Measurements from ENCODE around the gene PCDHGA12. TPM values are rescaled to one million over a fixed set of nuclear protein-coding genes. Genes with fewer than 3 reads are reported as not detected.

PCDHGA12 gene
- total and polyA plus RNA-seq, 2 experiments from 2014 or later = 0.68 to 3.5 TPM

DNA sequence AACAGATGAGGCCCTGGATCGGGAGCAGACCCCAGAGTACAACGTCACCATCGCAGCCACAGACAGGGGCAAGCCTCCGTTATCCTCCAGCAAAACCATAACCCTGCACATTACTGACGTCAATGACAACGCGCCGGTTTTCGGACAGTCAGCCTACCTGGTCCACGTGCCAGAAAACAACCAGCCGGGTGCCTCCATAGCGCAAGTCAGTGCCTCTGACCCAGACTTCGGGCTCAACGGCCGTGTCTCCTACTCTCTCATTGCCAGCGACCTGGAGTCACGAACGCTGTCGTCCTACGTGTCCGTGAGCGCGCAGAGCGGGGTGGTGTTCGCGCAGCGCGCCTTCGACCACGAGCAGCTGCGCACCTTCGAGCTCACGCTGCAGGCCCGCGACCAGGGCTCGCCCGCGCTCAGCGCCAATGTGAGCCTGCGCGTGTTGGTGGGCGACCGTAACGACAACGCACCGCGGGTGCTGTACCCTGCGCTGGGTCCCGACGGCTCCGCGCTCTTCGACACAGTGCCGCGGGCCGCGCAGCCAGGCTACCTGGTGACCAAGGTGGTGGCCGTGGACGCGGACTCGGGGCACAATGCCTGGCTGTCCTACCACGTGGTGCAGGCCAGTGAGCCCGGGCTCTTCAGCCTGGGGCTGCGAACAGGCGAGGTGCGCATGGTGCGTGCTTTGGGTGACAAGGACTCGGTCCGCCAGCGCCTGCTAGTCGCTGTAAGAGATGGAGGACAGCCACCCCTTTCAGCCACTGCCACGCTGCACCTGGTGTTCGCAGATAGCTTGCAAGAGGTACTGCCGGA lies 11.0 kb upstream of the PCDHGA12 start:
- H3F3A ChIP-seq (replicated peaks; ENCODE audit: low read depth) = no peaks in the 10 kb centered on the region
- H3K4me1 ChIP-seq (ENCODE audit: insufficient read depth) = no peaks in the 10 kb centered on the region
- H3K27me3 Mint-ChIP-seq (ENCODE audit: insufficient read depth, low read depth, poor library complexity) = peaks cover 35% of the 10 kb centered on the region
- DNase-seq (ENCODE audit: low spot score) (no peak), ATAC-seq (no peak)
- H3K36me3 Mint-ChIP-seq (ENCODE audit: low read depth) = peaks cover 78% of the 10 kb centered on the region
- no peaks in the 10 kb centered on the region for H4K20me1 ChIP-seq (replicated peaks; ENCODE audit: insufficient read depth)
- no peaks in the 10 kb centered on the region for H3K36me3 ChIP-seq (ENCODE audit: insufficient read depth)
- H3K9me2 ChIP-seq (ENCODE audit: insufficient read depth) = no peaks in the 10 kb centered on the region
- peaks cover 13% of the 10 kb centered on the region for H3K4me1 Mint-ChIP-seq
- no peak overlapping the region for H3K27ac Mint-ChIP-seq
- H3K4me3 Mint-ChIP-seq = peak overlapping the region; percentile 85; the same call in 2 of the 3 replicates
- H3K9me3 Mint-ChIP-seq = peaks cover 77% of the 10 kb centered on the region
- H2AFZ ChIP-seq = no peak overlapping the region
- no peak overlapping the region for H3K4me2 ChIP-seq
- peaks cover 20% of the 10 kb centered on the region for H3K27me3 ChIP-seq (ENCODE audit: insufficient read depth)
- H3K27ac ChIP-seq (ENCODE audit: low read depth) = no peak overlapping the region
- H3K79me2 ChIP-seq (replicated peaks; ENCODE audit: insufficient read depth) = no peaks in the 10 kb centered on the region; the same call in 1 of the 2 replicates
- H3K4me3 ChIP-seq = no peak overlapping the region
- TF ChIP-seq, protein P1, sequence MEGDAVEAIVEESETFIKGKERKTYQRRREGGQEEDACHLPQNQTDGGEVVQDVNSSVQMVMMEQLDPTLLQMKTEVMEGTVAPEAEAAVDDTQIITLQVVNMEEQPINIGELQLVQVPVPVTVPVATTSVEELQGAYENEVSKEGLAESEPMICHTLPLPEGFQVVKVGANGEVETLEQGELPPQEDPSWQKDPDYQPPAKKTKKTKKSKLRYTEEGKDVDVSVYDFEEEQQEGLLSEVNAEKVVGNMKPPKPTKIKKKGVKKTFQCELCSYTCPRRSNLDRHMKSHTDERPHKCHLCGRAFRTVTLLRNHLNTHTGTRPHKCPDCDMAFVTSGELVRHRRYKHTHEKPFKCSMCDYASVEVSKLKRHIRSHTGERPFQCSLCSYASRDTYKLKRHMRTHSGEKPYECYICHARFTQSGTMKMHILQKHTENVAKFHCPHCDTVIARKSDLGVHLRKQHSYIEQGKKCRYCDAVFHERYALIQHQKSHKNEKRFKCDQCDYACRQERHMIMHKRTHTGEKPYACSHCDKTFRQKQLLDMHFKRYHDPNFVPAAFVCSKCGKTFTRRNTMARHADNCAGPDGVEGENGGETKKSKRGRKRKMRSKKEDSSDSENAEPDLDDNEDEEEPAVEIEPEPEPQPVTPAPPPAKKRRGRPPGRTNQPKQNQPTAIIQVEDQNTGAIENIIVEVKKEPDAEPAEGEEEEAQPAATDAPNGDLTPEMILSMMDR (conservative IDR thresholded peaks at IDR 0.05; ENCODE audit: low read depth in 2 of 2) = no peak
- TF ChIP-seq, protein P2, sequence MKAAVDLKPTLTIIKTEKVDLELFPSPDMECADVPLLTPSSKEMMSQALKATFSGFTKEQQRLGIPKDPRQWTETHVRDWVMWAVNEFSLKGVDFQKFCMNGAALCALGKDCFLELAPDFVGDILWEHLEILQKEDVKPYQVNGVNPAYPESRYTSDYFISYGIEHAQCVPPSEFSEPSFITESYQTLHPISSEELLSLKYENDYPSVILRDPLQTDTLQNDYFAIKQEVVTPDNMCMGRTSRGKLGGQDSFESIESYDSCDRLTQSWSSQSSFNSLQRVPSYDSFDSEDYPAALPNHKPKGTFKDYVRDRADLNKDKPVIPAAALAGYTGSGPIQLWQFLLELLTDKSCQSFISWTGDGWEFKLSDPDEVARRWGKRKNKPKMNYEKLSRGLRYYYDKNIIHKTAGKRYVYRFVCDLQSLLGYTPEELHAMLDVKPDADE (IDR thresholded peaks at IDR 0.05) = no peak
- TF ChIP-seq, protein P3, sequence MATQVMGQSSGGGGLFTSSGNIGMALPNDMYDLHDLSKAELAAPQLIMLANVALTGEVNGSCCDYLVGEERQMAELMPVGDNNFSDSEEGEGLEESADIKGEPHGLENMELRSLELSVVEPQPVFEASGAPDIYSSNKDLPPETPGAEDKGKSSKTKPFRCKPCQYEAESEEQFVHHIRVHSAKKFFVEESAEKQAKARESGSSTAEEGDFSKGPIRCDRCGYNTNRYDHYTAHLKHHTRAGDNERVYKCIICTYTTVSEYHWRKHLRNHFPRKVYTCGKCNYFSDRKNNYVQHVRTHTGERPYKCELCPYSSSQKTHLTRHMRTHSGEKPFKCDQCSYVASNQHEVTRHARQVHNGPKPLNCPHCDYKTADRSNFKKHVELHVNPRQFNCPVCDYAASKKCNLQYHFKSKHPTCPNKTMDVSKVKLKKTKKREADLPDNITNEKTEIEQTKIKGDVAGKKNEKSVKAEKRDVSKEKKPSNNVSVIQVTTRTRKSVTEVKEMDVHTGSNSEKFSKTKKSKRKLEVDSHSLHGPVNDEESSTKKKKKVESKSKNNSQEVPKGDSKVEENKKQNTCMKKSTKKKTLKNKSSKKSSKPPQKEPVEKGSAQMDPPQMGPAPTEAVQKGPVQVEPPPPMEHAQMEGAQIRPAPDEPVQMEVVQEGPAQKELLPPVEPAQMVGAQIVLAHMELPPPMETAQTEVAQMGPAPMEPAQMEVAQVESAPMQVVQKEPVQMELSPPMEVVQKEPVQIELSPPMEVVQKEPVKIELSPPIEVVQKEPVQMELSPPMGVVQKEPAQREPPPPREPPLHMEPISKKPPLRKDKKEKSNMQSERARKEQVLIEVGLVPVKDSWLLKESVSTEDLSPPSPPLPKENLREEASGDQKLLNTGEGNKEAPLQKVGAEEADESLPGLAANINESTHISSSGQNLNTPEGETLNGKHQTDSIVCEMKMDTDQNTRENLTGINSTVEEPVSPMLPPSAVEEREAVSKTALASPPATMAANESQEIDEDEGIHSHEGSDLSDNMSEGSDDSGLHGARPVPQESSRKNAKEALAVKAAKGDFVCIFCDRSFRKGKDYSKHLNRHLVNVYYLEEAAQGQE (IDR thresholded peaks at IDR 0.05; ENCODE audit: unreplicated experiment) = no peak
- TF ChIP-seq EZH2phosphoT487 (IDR thresholded peaks at IDR 0.05; ENCODE audit: unreplicated experiment) (no peak), NANOG (IDR thresholded peaks at IDR 0.05; ENCODE audit: borderline replicate concordance) (no peak), CREB1 (CRISPR knock-in tag; IDR thresholded peaks at IDR 0.05; ENCODE audit: low read depth) (no peak), ZNF331 (CRISPR knock-in tag; IDR thresholded peaks at IDR 0.05; ENCODE audit: low read depth) (no peak), POLR2AphosphoS5 (IDR thresholded peaks at IDR 0.05; ENCODE audit: low read depth) (no peak), JUNB (IDR thresholded peaks at IDR 0.05; ENCODE audit: unreplicated experiment) (no peak), STAT1 (IDR thresholded peaks at IDR 0.05; ENCODE audit: unreplicated experiment) (no peak), ZNF114 (CRISPR knock-in tag; IDR thresholded peaks at IDR 0.05) (no peak), EZH2 (IDR thresholded peaks at IDR 0.05; ENCODE audit: low read depth, unreplicated experiment) (no peak)
- TF ChIP-seq, protein P4, sequence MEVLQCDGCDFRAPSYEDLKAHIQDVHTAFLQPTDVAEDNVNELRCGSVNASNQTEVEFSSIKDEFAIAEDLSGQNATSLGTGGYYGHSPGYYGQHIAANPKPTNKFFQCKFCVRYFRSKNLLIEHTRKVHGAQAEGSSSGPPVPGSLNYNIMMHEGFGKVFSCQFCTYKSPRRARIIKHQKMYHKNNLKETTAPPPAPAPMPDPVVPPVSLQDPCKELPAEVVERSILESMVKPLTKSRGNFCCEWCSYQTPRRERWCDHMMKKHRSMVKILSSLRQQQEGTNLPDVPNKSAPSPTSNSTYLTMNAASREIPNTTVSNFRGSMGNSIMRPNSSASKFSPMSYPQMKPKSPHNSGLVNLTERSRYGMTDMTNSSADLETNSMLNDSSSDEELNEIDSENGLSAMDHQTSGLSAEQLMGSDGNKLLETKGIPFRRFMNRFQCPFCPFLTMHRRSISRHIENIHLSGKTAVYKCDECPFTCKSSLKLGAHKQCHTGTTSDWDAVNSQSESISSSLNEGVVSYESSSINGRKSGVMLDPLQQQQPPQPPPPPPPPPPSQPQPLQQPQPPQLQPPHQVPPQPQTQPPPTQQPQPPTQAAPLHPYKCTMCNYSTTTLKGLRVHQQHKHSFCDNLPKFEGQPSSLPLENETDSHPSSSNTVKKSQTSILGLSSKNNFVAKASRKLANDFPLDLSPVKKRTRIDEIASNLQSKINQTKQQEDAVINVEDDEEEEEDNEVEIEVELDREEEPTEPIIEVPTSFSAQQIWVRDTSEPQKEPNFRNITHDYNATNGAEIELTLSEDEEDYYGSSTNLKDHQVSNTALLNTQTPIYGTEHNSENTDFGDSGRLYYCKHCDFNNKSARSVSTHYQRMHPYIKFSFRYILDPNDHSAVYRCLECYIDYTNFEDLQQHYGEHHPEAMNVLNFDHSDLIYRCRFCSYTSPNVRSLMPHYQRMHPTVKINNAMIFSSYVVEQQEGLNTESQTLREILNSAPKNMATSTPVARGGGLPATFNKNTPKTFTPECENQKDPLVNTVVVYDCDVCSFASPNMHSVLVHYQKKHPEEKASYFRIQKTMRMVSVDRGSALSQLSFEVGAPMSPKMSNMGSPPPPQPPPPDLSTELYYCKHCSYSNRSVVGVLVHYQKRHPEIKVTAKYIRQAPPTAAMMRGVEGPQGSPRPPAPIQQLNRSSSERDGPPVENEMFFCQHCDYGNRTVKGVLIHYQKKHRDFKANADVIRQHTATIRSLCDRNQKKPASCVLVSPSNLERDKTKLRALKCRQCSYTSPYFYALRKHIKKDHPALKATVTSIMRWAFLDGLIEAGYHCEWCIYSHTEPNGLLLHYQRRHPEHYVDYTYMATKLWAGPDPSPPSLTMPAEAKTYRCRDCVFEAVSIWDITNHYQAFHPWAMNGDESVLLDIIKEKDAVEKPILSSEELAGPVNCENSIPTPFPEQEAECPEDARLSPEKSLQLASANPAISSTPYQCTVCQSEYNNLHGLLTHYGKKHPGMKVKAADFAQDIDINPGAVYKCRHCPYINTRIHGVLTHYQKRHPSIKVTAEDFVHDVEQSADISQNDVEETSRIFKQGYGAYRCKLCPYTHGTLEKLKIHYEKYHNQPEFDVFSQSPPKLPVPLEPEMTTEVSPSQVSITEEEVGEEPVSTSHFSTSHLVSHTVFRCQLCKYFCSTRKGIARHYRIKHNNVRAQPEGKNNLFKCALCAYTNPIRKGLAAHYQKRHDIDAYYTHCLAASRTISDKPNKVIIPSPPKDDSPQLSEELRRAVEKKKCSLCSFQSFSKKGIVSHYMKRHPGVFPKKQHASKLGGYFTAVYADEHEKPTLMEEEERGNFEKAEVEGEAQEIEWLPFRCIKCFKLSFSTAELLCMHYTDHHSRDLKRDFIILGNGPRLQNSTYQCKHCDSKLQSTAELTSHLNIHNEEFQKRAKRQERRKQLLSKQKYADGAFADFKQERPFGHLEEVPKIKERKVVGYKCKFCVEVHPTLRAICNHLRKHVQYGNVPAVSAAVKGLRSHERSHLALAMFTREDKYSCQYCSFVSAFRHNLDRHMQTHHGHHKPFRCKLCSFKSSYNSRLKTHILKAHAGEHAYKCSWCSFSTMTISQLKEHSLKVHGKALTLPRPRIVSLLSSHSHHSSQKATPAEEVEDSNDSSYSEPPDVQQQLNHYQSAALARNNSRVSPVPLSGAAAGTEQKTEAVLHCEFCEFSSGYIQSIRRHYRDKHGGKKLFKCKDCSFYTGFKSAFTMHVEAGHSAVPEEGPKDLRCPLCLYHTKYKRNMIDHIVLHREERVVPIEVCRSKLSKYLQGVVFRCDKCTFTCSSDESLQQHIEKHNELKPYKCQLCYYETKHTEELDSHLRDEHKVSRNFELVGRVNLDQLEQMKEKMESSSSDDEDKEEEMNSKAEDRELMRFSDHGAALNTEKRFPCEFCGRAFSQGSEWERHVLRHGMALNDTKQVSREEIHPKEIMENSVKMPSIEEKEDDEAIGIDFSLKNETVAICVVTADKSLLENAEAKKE (CRISPR knock-in tag; IDR thresholded peaks at IDR 0.05) = no peak

Measured in GM23338 (cell line).